ENCODE results near the gene STK11IP.

DNA sequence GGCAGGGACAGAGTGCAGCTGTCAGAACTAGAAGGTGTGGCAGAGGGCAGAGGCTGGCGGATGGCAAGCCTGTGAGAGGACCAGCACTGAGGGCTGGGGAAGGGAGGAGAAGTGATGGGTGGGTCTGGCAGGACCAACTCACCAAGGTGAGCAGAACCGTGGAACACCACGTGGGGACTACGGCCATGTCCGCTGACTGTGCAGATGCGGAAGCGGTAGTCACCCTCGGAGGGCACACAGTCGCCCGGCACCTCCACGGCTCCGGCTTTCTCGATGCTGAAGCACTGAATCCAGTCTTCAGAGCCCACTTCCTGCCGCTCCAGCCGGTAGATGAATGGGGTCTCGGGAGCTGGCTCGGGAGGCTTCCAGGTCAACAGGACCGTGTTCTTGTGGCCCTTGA lies 30.5 kb upstream of the STK11IP start:
- TF ChIP-seq, protein P1, sequence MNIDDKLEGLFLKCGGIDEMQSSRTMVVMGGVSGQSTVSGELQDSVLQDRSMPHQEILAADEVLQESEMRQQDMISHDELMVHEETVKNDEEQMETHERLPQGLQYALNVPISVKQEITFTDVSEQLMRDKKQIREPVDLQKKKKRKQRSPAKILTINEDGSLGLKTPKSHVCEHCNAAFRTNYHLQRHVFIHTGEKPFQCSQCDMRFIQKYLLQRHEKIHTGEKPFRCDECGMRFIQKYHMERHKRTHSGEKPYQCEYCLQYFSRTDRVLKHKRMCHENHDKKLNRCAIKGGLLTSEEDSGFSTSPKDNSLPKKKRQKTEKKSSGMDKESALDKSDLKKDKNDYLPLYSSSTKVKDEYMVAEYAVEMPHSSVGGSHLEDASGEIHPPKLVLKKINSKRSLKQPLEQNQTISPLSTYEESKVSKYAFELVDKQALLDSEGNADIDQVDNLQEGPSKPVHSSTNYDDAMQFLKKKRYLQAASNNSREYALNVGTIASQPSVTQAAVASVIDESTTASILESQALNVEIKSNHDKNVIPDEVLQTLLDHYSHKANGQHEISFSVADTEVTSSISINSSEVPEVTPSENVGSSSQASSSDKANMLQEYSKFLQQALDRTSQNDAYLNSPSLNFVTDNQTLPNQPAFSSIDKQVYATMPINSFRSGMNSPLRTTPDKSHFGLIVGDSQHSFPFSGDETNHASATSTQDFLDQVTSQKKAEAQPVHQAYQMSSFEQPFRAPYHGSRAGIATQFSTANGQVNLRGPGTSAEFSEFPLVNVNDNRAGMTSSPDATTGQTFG (tag by site-specific recombination; IDR thresholded peaks at IDR 0.05; ENCODE audit: borderline replicate concordance): no peak
- no peak for TF ChIP-seq ZNF629 (tag by site-specific recombination; IDR thresholded peaks at IDR 0.05)
- TF ChIP-seq, protein P2, sequence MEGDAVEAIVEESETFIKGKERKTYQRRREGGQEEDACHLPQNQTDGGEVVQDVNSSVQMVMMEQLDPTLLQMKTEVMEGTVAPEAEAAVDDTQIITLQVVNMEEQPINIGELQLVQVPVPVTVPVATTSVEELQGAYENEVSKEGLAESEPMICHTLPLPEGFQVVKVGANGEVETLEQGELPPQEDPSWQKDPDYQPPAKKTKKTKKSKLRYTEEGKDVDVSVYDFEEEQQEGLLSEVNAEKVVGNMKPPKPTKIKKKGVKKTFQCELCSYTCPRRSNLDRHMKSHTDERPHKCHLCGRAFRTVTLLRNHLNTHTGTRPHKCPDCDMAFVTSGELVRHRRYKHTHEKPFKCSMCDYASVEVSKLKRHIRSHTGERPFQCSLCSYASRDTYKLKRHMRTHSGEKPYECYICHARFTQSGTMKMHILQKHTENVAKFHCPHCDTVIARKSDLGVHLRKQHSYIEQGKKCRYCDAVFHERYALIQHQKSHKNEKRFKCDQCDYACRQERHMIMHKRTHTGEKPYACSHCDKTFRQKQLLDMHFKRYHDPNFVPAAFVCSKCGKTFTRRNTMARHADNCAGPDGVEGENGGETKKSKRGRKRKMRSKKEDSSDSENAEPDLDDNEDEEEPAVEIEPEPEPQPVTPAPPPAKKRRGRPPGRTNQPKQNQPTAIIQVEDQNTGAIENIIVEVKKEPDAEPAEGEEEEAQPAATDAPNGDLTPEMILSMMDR (tag by site-specific recombination; IDR thresholded peaks at IDR 0.05): no peak
- no peak for TF ChIP-seq BCL11A (tag by site-specific recombination; IDR thresholded peaks at IDR 0.05; ENCODE audit: low read depth)
- TF ChIP-seq, protein P3, sequence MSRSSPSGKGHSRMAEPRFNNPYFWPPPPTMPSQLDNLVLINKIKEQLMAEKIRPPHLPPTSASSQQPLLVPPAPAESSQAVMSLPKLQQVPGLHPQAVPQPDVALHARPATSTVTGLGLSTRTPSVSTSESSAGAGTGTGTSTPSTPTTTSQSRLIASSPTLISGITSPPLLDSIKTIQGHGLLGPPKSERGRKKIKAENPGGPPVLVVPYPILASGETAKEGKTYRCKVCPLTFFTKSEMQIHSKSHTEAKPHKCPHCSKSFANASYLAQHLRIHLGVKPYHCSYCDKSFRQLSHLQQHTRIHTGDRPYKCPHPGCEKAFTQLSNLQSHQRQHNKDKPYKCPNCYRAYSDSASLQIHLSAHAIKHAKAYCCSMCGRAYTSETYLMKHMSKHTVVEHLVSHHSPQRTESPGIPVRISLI (tag by site-specific recombination; IDR thresholded peaks at IDR 0.05): no peak
- TF ChIP-seq, protein P4, sequence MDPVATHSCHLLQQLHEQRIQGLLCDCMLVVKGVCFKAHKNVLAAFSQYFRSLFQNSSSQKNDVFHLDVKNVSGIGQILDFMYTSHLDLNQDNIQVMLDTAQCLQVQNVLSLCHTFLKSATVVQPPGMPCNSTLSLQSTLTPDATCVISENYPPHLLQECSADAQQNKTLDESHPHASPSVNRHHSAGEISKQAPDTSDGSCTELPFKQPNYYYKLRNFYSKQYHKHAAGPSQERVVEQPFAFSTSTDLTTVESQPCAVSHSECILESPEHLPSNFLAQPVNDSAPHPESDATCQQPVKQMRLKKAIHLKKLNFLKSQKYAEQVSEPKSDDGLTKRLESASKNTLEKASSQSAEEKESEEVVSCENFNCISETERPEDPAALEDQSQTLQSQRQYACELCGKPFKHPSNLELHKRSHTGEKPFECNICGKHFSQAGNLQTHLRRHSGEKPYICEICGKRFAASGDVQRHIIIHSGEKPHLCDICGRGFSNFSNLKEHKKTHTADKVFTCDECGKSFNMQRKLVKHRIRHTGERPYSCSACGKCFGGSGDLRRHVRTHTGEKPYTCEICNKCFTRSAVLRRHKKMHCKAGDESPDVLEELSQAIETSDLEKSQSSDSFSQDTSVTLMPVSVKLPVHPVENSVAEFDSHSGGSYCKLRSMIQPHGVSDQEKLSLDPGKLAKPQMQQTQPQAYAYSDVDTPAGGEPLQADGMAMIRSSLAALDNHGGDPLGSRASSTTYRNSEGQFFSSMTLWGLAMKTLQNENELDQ (tag by site-specific recombination; IDR thresholded peaks at IDR 0.05; ENCODE audit: low read depth): no peak
- no peak for TF ChIP-seq ZFP37 (tag by site-specific recombination; IDR thresholded peaks at IDR 0.05)
- TF ChIP-seq PATZ1 (tag by site-specific recombination; IDR thresholded peaks at IDR 0.05): no peak
- TF ChIP-seq PRDM10 (tag by site-specific recombination; IDR thresholded peaks at IDR 0.05): no peak
- TF ChIP-seq ZNF121 (tag by site-specific recombination; IDR thresholded peaks at IDR 0.05): no peak
- TF ChIP-seq ZNF777 (tag by site-specific recombination; IDR thresholded peaks at IDR 0.05; ENCODE audit: borderline replicate concordance): no peak
- no peak for TF ChIP-seq ZNF658 (tag by site-specific recombination; IDR thresholded peaks at IDR 0.05)

Measured in HEK293 (cell line).